ENCODE measurements around the gene RNMT.

- TF ChIP-seq CTCF (conservative IDR thresholded peaks at IDR 0.05; ENCODE audit: low read length) (no peak), EZH2phosphoT487 (IDR thresholded peaks at IDR 0.05; ENCODE audit: borderline replicate concordance, low read depth, low read length) (no peak)
Measured at GRCh38 chr18:13796515-13796914, 70.0 kb downstream of the RNMT start.
